ENCODE measurements around the gene NDUFB10. TPM values are rescaled to one million over a fixed set of nuclear protein-coding genes. Genes with fewer than 3 reads are reported as not detected.

NDUFB10 gene
- total RNA-seq, 1 donor: 138 TPM

Small RNA genes within 50 kb of the gene (small RNA-seq; reads per million reads assigned to genes)
- gene AC005363.2: not detected
- not detected for gene SNORA10
- gene SNORA64: not detected

Other genes starting within 250 kb of the NDUFB10 start
- gene NME3, start 188.0 kb upstream of the NDUFB10 start, total RNA-seq: 46.3 TPM
- 17.2 TPM for gene EME2, start 186.7 kb upstream of the NDUFB10 start, total RNA-seq
- 80.8 TPM for gene MRPS34, start 186.4 kb upstream of the NDUFB10 start, total RNA-seq
- 102 TPM for gene SPSB3, start 177.0 kb upstream of the NDUFB10 start, total RNA-seq
- 75.9 TPM for gene NUBP2, start 176.6 kb upstream of the NDUFB10 start, total RNA-seq
- 0.81 TPM for gene IGFALS, start 165.8 kb upstream of the NDUFB10 start, total RNA-seq
- gene HAGH, start 132.7 kb upstream of the NDUFB10 start, total RNA-seq: 46.6 TPM
- 46.6 TPM for gene FAHD1, start 132.3 kb upstream of the NDUFB10 start, total RNA-seq
- gene MEIOB, start 87.4 kb upstream of the NDUFB10 start, total RNA-seq: 0.54 TPM
- not detected for gene HS3ST6, start 41.1 kb upstream of the NDUFB10 start, total RNA-seq
- gene MSRB1, start 16.3 kb upstream of the NDUFB10 start, total RNA-seq: 40.1 TPM
- gene RPL3L, start 4.8 kb upstream of the NDUFB10 start, total RNA-seq: not detected
- 14,735 TPM for gene RPS2, start 5.3 kb downstream of the NDUFB10 start, total RNA-seq
- gene RNF151, start 7.3 kb downstream of the NDUFB10 start, total RNA-seq: 0.54 TPM
- 62.7 TPM for gene TBL3, start 12.5 kb downstream of the NDUFB10 start, total RNA-seq
- gene NOXO1, start 21.9 kb downstream of the NDUFB10 start, total RNA-seq: not detected
- 14.5 TPM for gene GFER, start 24.7 kb downstream of the NDUFB10 start, total RNA-seq
- 4.3 TPM for gene SYNGR3, start 30.4 kb downstream of the NDUFB10 start, total RNA-seq
- 34.7 TPM for gene ZNF598, start 50.3 kb downstream of the NDUFB10 start, total RNA-seq
- gene NPW, start 60.2 kb downstream of the NDUFB10 start, total RNA-seq: 3.8 TPM
- 8.6 TPM for gene NHERF2, start 67.4 kb downstream of the NDUFB10 start, total RNA-seq
- 73.2 TPM for gene NTHL1, start 88.3 kb downstream of the NDUFB10 start, total RNA-seq
- 71.1 TPM for gene TSC2, start 88.4 kb downstream of the NDUFB10 start, total RNA-seq
- gene PKD1, start 176.4 kb downstream of the NDUFB10 start, total RNA-seq: 125 TPM
- gene RAB26, start 189.1 kb downstream of the NDUFB10 start, total RNA-seq: 0.27 TPM
- 90.5 TPM for gene TRAF7, start 196.2 kb downstream of the NDUFB10 start, total RNA-seq
- gene CASKIN1, start 237.1 kb downstream of the NDUFB10 start, total RNA-seq: under 0.01 TPM
- gene MLST8, start 245.9 kb downstream of the NDUFB10 start, total RNA-seq: 87.5 TPM

All from hematopoietic multipotent progenitor cell (in vitro differentiated cells).